SJCRH30 (cell line): Measurements from ENCODE around the gene NDUFAF5. TPM values are rescaled to one million over a fixed set of nuclear protein-coding genes. Genes with fewer than 3 reads are reported as not detected.

Experiments used
- DNase-seq, 2 experiments: peaks; one replicate each; pipeline ENCODE4 v3.0.0-alpha.2; 2015 to 2020
- H3K27ac ChIP-seq: fragments of 250-450 bp; sonication (Bioruptor Pico); 2 replicates; pipeline ENCODE4 v1.5.1; 2020; ENCODE audit warnings: mild to moderate bottlenecking, moderate library complexity
- H3K27me3 ChIP-seq: fragments of 250-450 bp; sonication (Bioruptor Pico); 2 replicates; pipeline ENCODE4 v1.5.1; 2020; ENCODE audit warnings: mild to moderate bottlenecking, moderate library complexity
- H3K36me3 ChIP-seq: fragments of 250-450 bp; sonication (Bioruptor Pico); 2 replicates; pipeline ENCODE4 v1.5.1; 2020; ENCODE audit warnings: mild to moderate bottlenecking, moderate library complexity
- H3K4me1 ChIP-seq: fragments of 250-450 bp; sonication (Bioruptor Pico); 2 replicates; pipeline ENCODE4 v1.5.1; 2020; ENCODE audit warnings: mild to moderate bottlenecking, moderate library complexity
- H3K4me3 ChIP-seq: fragments of 250-450 bp; sonication (Bioruptor Pico); 2 replicates; pipeline ENCODE4 v1.5.1; 2020; ENCODE audit warnings: mild to moderate bottlenecking, moderate library complexity
- H3K9me3 ChIP-seq: fragments of 250-450 bp; sonication (Bioruptor Pico); replicated peaks from 2 replicates; pipeline ENCODE4 v1.5.1; 2020; ENCODE audit warnings: mild to moderate bottlenecking, moderate library complexity
- total RNA-seq: library from RNA; depleted of rRNA; stranded (reverse); fragments of >200 nt; shearing (Covaris generic); gene quantifications from 2 replicates; pipeline ENCODE4 v1.2.3, GENCODE V29; 2014

NDUFAF5 gene
- total RNA-seq, 1 experiment from 2014 or later = 36.2 TPM

DNA sequence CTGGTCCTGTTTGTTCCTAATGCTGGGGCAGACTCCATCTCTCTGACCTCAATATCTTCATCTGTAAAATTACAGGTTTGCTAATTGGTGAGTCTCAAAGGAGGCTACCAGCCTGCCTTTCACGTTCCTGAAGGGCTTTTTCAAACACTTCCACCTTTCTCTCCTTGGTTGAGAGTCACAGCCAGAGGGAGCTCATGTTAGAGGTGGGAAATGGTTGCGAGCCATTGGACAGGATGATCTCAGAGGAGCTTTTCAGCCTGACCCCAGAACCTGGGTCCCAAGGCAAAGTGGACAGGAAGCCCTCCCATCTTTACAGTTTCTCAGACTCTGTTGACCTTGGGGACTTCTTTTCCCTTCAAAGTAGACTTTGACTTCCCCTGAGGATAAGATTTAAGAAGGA, 37.6 kb downstream of the NDUFAF5 start:
- Histone ChIP-seq H3K9me3 (no peaks in the 10 kb centered on the region), H3K27me3 (no peaks in the 10 kb centered on the region), H3K36me3 (peaks cover 17% of the 10 kb centered on the region), H3K4me1 (no peaks in the 10 kb centered on the region), H3K27ac (no peak overlapping the region), H3K4me3 (no peak overlapping the region)
- no peak for DNase-seq

DNA sequence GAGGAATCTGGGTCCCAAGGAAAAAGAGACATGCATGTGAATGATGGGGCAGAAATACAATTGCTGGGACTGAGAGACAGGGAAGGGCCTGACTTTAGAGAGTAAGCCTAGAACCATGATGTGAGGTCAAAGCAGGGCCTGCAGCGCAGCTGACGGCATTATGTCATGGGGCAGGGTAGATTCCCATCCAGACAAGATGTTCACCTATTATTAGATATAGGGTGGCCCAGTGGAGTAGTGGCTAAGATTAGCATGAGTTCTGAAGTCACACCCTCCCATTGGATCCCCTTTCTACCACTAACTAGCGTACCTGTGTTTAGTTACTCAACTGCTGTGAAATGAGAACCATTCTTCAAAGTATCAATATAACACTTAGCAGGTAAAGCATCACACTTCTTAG, 39.6 kb downstream of the NDUFAF5 start:
- no peaks in the 10 kb centered on the region for H3K9me3 ChIP-seq
- H3K4me1 ChIP-seq = no peaks in the 10 kb centered on the region
- no peaks in the 10 kb centered on the region for H3K27me3 ChIP-seq
- H3K36me3 ChIP-seq = peaks cover 10% of the 10 kb centered on the region; the same call in 1 of the 2 replicates
- no peak overlapping the region for H3K27ac ChIP-seq
- no peak overlapping the region for H3K4me3 ChIP-seq
- no peak for DNase-seq

DNA sequence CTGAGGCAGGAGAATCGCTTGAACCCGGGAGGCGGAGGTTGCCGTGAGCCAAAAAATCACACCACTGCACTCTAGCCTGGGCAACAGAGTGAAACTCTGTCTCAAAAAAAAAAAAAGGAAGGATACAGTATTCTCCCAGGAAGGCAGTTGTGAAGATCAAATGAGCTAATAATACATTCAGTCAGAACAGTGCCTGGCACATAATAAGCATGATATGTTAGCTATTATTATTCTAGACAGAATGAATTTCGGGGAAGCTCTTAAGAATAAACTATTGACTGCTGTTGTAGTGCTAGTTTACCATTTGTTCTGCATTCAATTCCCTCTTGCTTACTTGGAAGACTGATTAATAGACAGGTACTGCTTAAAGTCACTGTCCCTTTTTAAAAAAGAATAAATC, 40.6 kb downstream of the NDUFAF5 start:
- Histone ChIP-seq H3K27ac (no peak overlapping the region), H3K27me3 (no peaks in the 10 kb centered on the region), H3K4me1 (no peaks in the 10 kb centered on the region), H3K36me3 (0 out of 2 replicates have a peak, but pooled peaks cover 3% of the 10 kb centered on the region), H3K9me3 (no peaks in the 10 kb centered on the region), H3K4me3 (no peak overlapping the region)
- DNase-seq = no peak

- DNase-seq = no peak
- Histone ChIP-seq H3K4me1 (no peaks in the 10 kb centered on the region), H3K9me3 (no peaks in the 10 kb centered on the region), H3K4me3 (no peak overlapping the region), H3K27me3 (no peaks in the 10 kb centered on the region), H3K36me3 (no peaks in the 10 kb centered on the region), H3K27ac (no peak overlapping the region)
These were observed 46.6 kb downstream of the NDUFAF5 start for GRCh38 chr20:13831476-13831875.

DNA sequence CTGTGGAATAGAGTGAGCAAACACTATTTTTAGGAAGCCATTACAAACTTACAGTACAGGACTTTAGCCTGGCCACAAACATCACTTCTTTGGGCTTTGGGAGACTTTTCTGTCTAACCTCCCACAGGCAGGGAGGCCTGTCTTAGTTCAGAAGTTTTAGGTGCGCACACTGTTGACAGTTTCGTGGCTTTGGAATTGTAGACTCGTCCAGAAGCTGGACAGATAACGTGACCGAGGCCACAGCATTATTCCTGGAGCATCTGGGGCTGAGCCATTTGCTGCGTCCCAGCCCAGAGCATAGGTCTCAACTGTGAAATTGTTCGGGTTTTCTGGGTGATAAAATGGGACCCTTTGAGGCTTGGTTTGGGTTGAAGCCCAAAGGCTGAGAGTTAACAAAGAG, 53.8 kb downstream of the NDUFAF5 start:
- DNase-seq = no peak
- 0 out of 2 replicates have a peak, but pooled peaks cover 4% of the 10 kb centered on the region for H3K4me1 ChIP-seq
- no peaks in the 10 kb centered on the region for H3K36me3 ChIP-seq
- H3K27me3 ChIP-seq = no peaks in the 10 kb centered on the region
- H3K9me3 ChIP-seq = no peaks in the 10 kb centered on the region
- H3K4me3 ChIP-seq = no peak overlapping the region
- no peak overlapping the region for H3K27ac ChIP-seq

DNA sequence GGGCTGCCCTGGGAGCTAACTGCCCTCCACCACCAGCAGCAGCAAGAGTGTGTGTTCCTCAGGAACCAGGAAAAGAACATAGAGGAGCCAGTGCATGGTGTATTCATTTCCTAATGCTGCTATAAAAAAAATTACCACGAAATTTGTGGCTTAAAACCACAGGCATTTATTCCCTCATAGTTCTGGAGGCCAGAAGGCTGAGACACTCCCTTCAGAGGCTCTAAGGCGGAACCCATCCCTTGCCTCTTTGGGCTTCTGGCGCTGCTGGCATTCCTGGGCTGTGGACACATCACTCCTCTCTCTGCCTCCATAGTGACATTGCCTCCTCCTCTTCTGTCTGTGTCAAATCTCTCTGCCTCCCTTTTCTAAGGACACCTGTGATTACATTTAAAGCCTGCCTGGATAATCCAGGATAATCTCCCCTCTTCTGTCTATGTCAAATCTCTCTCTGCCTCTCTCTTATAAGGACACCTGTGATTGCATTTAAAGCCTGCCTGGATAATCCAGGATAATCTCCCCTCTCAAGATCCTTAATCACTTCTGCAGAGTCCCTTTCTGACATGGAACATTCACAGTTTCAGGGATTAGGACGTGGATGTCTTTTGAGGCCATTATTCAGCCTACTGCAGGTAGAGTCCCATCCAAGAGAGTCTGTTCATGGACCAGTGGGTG, 54.7 kb downstream of the NDUFAF5 start:
- no peak overlapping the region for H3K4me3 ChIP-seq
- peak; percentile 26 to 29 for DNase-seq
- H3K27me3 ChIP-seq = no peaks in the 10 kb centered on the region
- H3K9me3 ChIP-seq = no peaks in the 10 kb centered on the region
- no peak overlapping the region for H3K27ac ChIP-seq
- no peaks in the 10 kb centered on the region for H3K36me3 ChIP-seq
- 0 out of 2 replicates have a peak, but pooled peaks cover 4% of the 10 kb centered on the region for H3K4me1 ChIP-seq

GRCh38 chr20:13840093-13840465, 55.3 kb downstream of the NDUFAF5 start:
- Histone ChIP-seq H3K9me3 (no peaks in the 10 kb centered on the region), H3K27ac (no peak overlapping the region), H3K36me3 (no peaks in the 10 kb centered on the region), H3K4me1 (0 out of 2 replicates have a peak, but pooled peaks cover 4% of the 10 kb centered on the region), H3K27me3 (no peaks in the 10 kb centered on the region), H3K4me3 (no peak overlapping the region)
- no peak for DNase-seq

DNA sequence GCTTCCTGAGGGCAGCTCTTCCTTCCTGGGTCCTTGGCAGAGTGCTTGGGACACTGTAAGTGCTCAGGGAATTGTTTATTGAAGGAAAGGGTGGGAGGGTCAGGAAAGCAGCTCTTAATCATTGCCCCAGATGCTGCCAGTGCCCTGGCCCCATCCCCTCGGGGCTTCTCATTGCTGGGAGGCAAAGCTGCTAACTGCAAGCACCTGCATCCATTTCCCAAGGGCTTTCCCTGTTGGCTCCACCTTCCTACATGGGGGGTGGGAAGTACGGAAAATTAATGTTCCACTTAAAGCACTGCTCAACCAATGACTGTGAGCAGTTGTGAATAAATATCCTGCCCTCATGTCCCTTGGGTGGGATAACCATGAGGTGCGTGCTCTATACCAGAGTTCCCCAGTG, 56.4 kb downstream of the NDUFAF5 start:
- Histone ChIP-seq H3K27me3 (no peaks in the 10 kb centered on the region), H3K27ac (no peak overlapping the region), H3K4me3 (no peak overlapping the region), H3K4me1 (0 out of 2 replicates have a peak, but pooled peaks cover 4% of the 10 kb centered on the region), H3K9me3 (no peaks in the 10 kb centered on the region), H3K36me3 (no peaks in the 10 kb centered on the region)
- DNase-seq = no peak

DNA sequence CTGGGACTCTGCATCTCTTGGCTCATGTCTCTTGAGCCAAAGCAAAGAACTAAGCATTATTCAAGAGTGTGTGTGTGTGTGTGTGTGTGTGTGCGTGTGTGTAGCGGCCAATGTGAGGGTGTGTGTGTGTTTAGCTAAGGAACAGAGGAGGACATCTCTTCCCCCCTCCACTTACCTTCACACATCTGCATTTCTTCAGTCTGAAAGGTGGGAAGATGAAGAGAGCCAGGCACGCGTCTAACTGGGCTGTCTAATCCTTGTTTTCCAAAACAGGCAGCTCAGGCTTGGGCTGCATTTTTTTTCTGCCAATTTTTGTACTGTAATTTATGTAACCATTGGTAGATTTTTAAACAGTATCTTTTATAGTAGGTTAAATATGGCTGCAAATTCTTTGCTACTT, 59.5 kb downstream of the NDUFAF5 start:
- H3K4me3 ChIP-seq = no peak overlapping the region
- no peak for DNase-seq
- no peaks in the 10 kb centered on the region for H3K36me3 ChIP-seq
- no peaks in the 10 kb centered on the region for H3K9me3 ChIP-seq
- H3K27me3 ChIP-seq = no peaks in the 10 kb centered on the region
- no peak overlapping the region for H3K27ac ChIP-seq
- no peaks in the 10 kb centered on the region for H3K4me1 ChIP-seq

DNA sequence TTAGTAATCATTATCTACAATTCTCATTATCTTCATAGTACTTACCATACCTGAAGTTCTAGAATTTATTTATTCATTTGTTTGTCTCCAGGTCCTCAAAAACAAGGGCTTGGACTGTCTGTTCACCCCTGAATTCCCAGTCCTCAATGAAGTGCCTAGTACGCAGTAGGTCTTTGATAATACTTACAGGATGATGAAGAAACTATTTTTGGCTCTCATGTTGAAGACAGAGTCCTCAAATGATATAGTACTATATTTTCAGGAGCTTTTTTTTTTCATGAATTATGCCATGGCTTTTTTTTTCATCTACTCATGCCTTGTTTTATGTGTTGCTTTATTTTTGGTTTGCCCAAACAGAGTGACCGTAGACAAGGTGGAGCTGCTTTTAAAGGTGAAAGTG, 66.5 kb downstream of the NDUFAF5 start:
- Histone ChIP-seq H3K9me3 (no peaks in the 10 kb centered on the region), H3K4me1 (no peaks in the 10 kb centered on the region), H3K27me3 (no peaks in the 10 kb centered on the region), H3K36me3 (no peaks in the 10 kb centered on the region), H3K27ac (no peak overlapping the region), H3K4me3 (no peak overlapping the region)
- no peak for DNase-seq

DNA sequence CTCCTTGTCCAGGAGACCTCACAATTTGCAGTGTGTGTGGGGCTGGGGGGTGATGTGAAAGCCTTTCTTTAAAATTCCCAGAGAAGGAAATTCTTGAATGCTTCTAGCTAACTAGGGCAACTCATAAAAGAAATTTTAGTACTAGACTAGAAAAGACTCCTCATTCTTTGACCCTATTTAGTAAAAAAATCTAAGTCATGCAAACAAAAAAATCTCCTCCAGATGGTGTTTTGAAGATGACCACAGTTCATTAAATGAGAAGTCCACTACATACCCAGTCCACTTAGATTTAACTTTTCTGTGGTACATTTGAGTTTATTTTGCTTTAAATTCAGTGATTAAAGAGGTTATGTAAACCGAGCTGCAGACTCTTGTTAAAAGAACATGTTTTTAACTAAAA, 67.5 kb downstream of the NDUFAF5 start:
- H3K36me3 ChIP-seq = no peaks in the 10 kb centered on the region
- no peak overlapping the region for H3K27ac ChIP-seq
- no peaks in the 10 kb centered on the region for H3K27me3 ChIP-seq
- no peaks in the 10 kb centered on the region for H3K9me3 ChIP-seq
- no peak for DNase-seq
- no peak overlapping the region for H3K4me3 ChIP-seq
- no peaks in the 10 kb centered on the region for H3K4me1 ChIP-seq

DNA sequence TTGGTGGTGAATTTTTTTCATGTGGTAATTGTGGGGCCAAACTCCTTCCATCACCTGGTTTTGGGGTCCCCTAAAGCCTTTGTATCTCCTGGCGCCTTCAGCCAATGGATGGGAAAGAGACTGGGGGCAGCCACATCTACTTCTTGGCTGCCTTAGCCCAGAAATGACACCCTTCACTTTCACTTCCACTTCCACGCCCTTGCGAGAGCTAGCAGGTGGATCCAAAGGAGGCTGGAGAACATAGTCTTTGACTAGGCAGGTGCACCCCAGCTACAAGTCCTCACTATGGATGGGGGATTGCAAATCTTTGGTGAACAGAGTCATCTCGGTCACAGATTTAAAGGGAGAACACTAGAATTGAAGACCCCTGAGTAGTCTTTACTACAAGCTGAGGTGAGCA, 70.8 kb downstream of the NDUFAF5 start:
- H3K27me3 ChIP-seq = no peaks in the 10 kb centered on the region
- H3K4me3 ChIP-seq = no peak overlapping the region
- H3K27ac ChIP-seq = no peak overlapping the region
- no peaks in the 10 kb centered on the region for H3K4me1 ChIP-seq
- no peaks in the 10 kb centered on the region for H3K9me3 ChIP-seq
- DNase-seq = no peak
- H3K36me3 ChIP-seq = no peaks in the 10 kb centered on the region

DNA sequence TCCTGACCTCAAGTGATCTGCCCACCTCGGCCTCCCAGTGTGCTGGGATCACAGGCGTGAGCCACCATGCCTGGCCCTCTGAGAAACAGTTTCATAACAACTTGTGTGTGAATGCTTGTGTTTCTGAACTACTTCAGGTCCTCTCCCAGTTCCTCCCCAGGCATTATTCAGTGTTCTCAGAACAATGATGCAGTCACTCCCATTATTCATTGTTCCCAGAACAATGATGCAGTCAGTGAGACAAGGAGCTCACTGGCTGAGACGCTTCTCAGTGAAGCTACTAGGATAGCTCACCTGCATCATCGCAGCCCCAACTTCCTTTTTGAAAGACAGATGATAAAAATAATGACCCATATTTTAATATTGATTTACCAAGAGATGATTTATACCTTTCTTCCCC, 71.5 kb downstream of the NDUFAF5 start:
- Histone ChIP-seq H3K4me3 (no peak overlapping the region), H3K9me3 (no peaks in the 10 kb centered on the region), H3K4me1 (no peaks in the 10 kb centered on the region), H3K36me3 (no peaks in the 10 kb centered on the region), H3K27ac (no peak overlapping the region), H3K27me3 (no peaks in the 10 kb centered on the region)
- no peak for DNase-seq

DNA sequence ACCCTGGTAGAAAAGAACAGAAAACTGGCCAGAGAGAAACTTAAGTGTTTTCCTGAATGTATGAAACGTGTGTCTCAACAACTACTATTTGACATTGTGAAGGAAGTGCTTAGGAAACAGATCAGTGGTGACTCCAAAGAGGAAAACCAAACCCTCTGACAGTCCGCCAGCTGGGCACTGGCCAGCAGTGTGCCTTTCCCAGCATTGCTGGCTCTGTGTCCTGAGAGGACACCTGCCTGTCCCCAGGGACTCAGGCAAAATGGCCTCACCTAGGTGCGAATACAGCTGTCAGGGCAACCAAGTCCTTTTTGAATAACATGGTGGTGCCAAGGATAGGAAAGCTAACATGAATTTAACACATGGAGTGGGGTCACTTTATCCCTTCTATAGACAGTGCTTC, 72.5 kb downstream of the NDUFAF5 start:
- Histone ChIP-seq H3K9me3 (no peaks in the 10 kb centered on the region), H3K27ac (no peak overlapping the region), H3K36me3 (no peaks in the 10 kb centered on the region), H3K27me3 (no peaks in the 10 kb centered on the region), H3K4me1 (no peaks in the 10 kb centered on the region), H3K4me3 (no peak overlapping the region)
- no peak for DNase-seq

DNA sequence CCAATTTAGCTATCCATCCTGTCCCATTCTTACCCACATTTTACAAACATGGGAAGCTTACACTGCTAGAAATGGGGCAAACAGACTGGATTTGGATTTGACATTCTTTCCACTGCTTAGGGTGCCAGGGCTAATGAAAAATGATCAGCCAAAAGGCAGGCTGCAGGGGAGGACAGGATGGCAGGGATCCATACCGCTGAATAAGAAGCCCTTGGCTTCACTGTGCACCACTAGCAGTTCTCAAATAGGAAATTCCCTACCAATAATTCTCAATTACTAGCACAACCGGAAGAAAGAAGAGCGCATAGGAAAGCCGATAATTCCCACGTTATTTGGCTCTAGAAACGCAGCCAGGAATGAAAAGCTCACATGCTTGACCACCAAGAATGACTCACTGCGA, 73.1 kb downstream of the NDUFAF5 start:
- Histone ChIP-seq H3K4me1 (no peaks in the 10 kb centered on the region), H3K4me3 (no peak overlapping the region), H3K27me3 (no peaks in the 10 kb centered on the region), H3K9me3 (no peaks in the 10 kb centered on the region), H3K27ac (no peak overlapping the region), H3K36me3 (no peaks in the 10 kb centered on the region)
- DNase-seq = no peak

DNA sequence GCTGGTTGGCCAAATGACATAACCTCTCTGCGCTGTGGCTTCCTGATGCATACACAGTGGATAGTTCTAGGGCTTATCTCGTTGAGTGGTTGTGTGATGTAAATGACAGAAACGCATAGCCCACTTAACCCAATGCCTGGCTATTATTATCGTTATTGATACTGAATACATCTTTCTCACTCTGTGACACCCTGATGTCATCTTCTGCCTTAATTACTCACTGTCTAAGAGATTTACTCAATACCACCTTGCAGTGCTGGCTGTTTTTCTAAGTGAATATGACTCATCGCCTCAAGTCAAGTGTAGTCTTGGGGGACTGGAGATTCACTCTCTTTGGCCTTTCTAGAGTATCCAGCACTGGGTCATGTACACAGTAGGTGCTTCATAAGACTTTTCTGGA, 73.6 kb downstream of the NDUFAF5 start:
- H3K4me3 ChIP-seq = no peak overlapping the region
- H3K27ac ChIP-seq = no peak overlapping the region
- H3K4me1 ChIP-seq = no peaks in the 10 kb centered on the region
- no peaks in the 10 kb centered on the region for H3K27me3 ChIP-seq
- H3K36me3 ChIP-seq = no peaks in the 10 kb centered on the region
- DNase-seq = no peak
- no peaks in the 10 kb centered on the region for H3K9me3 ChIP-seq
